ENCODE results near the gene CELF2. TPM values are rescaled to one million over a fixed set of nuclear protein-coding genes. Genes with fewer than 3 reads are reported as not detected.

The CELF2 gene
- total RNA-seq, 1 experiment from 2014 or later, result 28.7 TPM

- Histone ChIP-seq H3K23me2 (ENCODE audit: insufficient read length, low read depth, low read length, poor library complexity, severe bottlenecking) (no peaks in the 10 kb centered on the region), H2BK15ac (ENCODE audit: low read depth, low read length) (no peak overlapping the region), H3K79me2 (ENCODE audit: insufficient read depth, low read length) (no peaks in the 10 kb centered on the region), H3K4me1 (ENCODE audit: insufficient read depth, low read length) (no peaks in the 10 kb centered on the region), H2BK12ac (ENCODE audit: insufficient read length, low read depth, low read length) (no peak overlapping the region), H4K5ac (ENCODE audit: insufficient read length, low read depth, low read length) (no peak overlapping the region), H3K27me3 (ENCODE audit: insufficient read depth, low read length) (no peaks in the 10 kb centered on the region), H2BK120ac (ENCODE audit: low read depth, low read length, poor library complexity, severe bottlenecking) (no peak overlapping the region), H2AFZ (ENCODE audit: low read length) (no peak overlapping the region), H3K56ac (ENCODE audit: insufficient read length, low read depth, low read length) (no peak overlapping the region), H3K9me3 (ENCODE audit: control insufficient read depth, low read depth, low read length) (no peaks in the 10 kb centered on the region), H3K18ac (ENCODE audit: insufficient read length, low read depth, low read length) (no peak overlapping the region), H4K91ac (ENCODE audit: insufficient read length, low read depth, low read length) (no peak overlapping the region), H3K4ac (ENCODE audit: low read depth, low read length) (no peak overlapping the region), H3K9ac (ENCODE audit: extremely low read depth, insufficient read length, low read length) (no peak overlapping the region), H2BK5ac (ENCODE audit: insufficient read length, low read length) (no peak overlapping the region), H3K27ac (ENCODE audit: insufficient read length, low read depth, low read length) (no peak overlapping the region), H2BK20ac (ENCODE audit: low read depth, low read length, poor library complexity, severe bottlenecking) (no peak overlapping the region), H3K4me2 (ENCODE audit: insufficient read depth, insufficient read length, low read length) (no peak overlapping the region), H3K14ac (ENCODE audit: insufficient read depth, low read length) (no peak overlapping the region), H4K20me1 (ENCODE audit: control insufficient read depth, insufficient read depth, insufficient read length) (no peaks in the 10 kb centered on the region), H4K8ac (replicated peaks; ENCODE audit: insufficient read length, low read depth, low read length) (no peak overlapping the region), H3T11ph (ENCODE audit: low read length) (no peak overlapping the region), H3K79me1 (ENCODE audit: insufficient read depth, low read depth, low read length, poor library complexity, severe bottlenecking) (no peaks in the 10 kb centered on the region), H3K23ac (ENCODE audit: insufficient read length, low read depth, low read length) (no peak overlapping the region), H2AK5ac (ENCODE audit: insufficient read length, low read length) (no peak overlapping the region)
- H3K27me3 Mint-ChIP-seq (ENCODE audit: low read depth), result no peaks in the 10 kb centered on the region
- peaks cover 6 to 7% of the 10 kb centered on the region in 2 experiments for H3K4me1 Mint-ChIP-seq
- H3K4me3 Mint-ChIP-seq, result no peak overlapping the region
- no peak overlapping the region; a peak in 1 of 7 replicates for H3K27ac Mint-ChIP-seq
- H3K36me3 Mint-ChIP-seq (ENCODE audit: insufficient read depth in 1 of 3, low read depth in 3 of 3), result no peaks in the 10 kb centered on the region
- no peaks in the 10 kb centered on the region for H3K9me3 Mint-ChIP-seq
- TF ChIP-seq CTCF (conservative IDR thresholded peaks at IDR 0.05), result no peak
- WGBS (ENCODE audit: extremely low coverage, insufficient read length, low lambda C conversion rate), result no CpG with 5 or more reads among the region's 4 CpGs
- no peak for DNase-seq
These were observed 31.1 kb upstream of the CELF2 start for GRCh38 chr10:10986606-10987005.
